Ishikawa (cell line): ENCODE results near the gene RAP1GAP.
A peak's percentile ranks its signal among the peaks of the same experiment; 100 is the strongest.

Source experiments
- CEBPB ChIP-seq: IDR thresholded peaks from 2 replicates; pipeline ENCODE4 v1.6.1; 2012
- CREB1 ChIP-seq: IDR thresholded peaks from 2 replicates; pipeline ENCODE4 v1.6.1; 2012; ENCODE audit warnings: low read depth
- EGR1 ChIP-seq: IDR thresholded peaks from 2 replicates; pipeline ENCODE4 v1.6.1; 2012
- EP300 ChIP-seq: IDR thresholded peaks from 2 replicates; pipeline ENCODE4 v1.6.1; 2012; ENCODE audit warnings: borderline replicate concordance
- FOXM1 ChIP-seq: IDR thresholded peaks from 2 replicates; pipeline ENCODE4 v1.6.1; 2012; ENCODE audit warnings: low read depth, borderline replicate concordance
- MAX ChIP-seq: IDR thresholded peaks from 2 replicates; pipeline ENCODE4 v1.6.1; 2012
- NFIC ChIP-seq: IDR thresholded peaks from 2 replicates; pipeline ENCODE4 v1.6.1; 2012
- RAD21 ChIP-seq: IDR thresholded peaks from 2 replicates; pipeline ENCODE4 v1.6.1; 2012; ENCODE audit warnings: low read depth
- REST ChIP-seq: IDR thresholded peaks from 2 replicates; pipeline ENCODE4 v1.6.1; 2012; ENCODE audit warnings: low read depth, mild to moderate bottlenecking
- TAF1 ChIP-seq: IDR thresholded peaks from 2 replicates; pipeline ENCODE4 v1.6.1; 2012; ENCODE audit warnings: low read depth, mild to moderate bottlenecking
- TCF12 ChIP-seq: IDR thresholded peaks from 2 replicates; pipeline ENCODE4 v1.6.1; 2012; ENCODE audit warnings: low read depth
- TEAD4 ChIP-seq: IDR thresholded peaks from 2 replicates; pipeline ENCODE4 v1.6.1; 2012
- YY1 ChIP-seq: IDR thresholded peaks from 2 replicates; pipeline ENCODE4 v1.6.1; 2012; ENCODE audit warnings: low read depth
- ZBTB7A ChIP-seq: IDR thresholded peaks from 2 replicates; pipeline ENCODE4 v1.6.1; 2012; ENCODE audit warnings: low read depth
- TF ChIP-seq, protein P1 (sequence below): IDR thresholded peaks from 2 replicates; pipeline ENCODE4 v1.6.1; 2012

The RAP1GAP gene

GRCh38 chr1:21633992-21634805 is 35.0 kb downstream of the RAP1GAP start:
- TF ChIP-seq MAX, result peak; percentile 59; the same call in 1 of the 2 replicates
- peak; percentile 77 for TF ChIP-seq FOXM1
- TF ChIP-seq TAF1, result peak; percentile 30; the same call in 1 of the 2 replicates
- no peak for TF ChIP-seq CREB1
- TF ChIP-seq EGR1, result 0 out of 2 replicates have a peak, but pooled peaks have one; percentile 21
- peak; percentile 88 for TF ChIP-seq EP300
- TF ChIP-seq, protein P1, sequence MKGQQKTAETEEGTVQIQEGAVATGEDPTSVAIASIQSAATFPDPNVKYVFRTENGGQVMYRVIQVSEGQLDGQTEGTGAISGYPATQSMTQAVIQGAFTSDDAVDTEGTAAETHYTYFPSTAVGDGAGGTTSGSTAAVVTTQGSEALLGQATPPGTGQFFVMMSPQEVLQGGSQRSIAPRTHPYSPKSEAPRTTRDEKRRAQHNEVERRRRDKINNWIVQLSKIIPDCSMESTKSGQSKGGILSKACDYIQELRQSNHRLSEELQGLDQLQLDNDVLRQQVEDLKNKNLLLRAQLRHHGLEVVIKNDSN, result peak; percentile 73
- peak; percentile 74 for TF ChIP-seq TEAD4
- TF ChIP-seq RAD21, result peak; percentile 23; the same call in 1 of the 2 replicates
- TF ChIP-seq ZBTB7A, result peak; percentile 71
- TF ChIP-seq NFIC, result peak; percentile 90
- no peak; the same call in 1 of the 2 replicates for TF ChIP-seq YY1
- no peak for TF ChIP-seq CEBPB
- peak; percentile 90 for TF ChIP-seq TCF12
- 0 out of 2 replicates have a peak, but pooled peaks have one; percentile 19 for TF ChIP-seq REST

- TF ChIP-seq, protein P1, result no peak
- TF ChIP-seq ZBTB7A (peak; percentile 76), CEBPB (no peak), NFIC (0 out of 2 replicates have a peak, but pooled peaks have one; percentile 16), FOXM1 (no peak), YY1 (no peak), REST (no peak), RAD21 (no peak)
Measured at GRCh38 chr1:21633141-21633755, 35.9 kb downstream of the RAP1GAP start.

- TF ChIP-seq, protein P1, result peak; percentile 40; the same call in 1 of the 2 replicates
- TF ChIP-seq NFIC (peak; percentile 49; the same call in 1 of the 2 replicates), CREB1 (no peak)
Measured at GRCh38 chr1:21631944-21632887, 36.9 kb downstream of the RAP1GAP start.

- TF ChIP-seq CREB1, result no peak
- TF ChIP-seq TEAD4, result peak; percentile 64
Measured at GRCh38 chr1:21630571-21631343, 38.4 kb downstream of the RAP1GAP start.

GRCh38 chr1:21629971-21630370 is 39.2 kb downstream of the RAP1GAP start:
- TF ChIP-seq EGR1 (no peak), ZBTB7A (no peak), EP300 (no peak), TCF12 (no peak), TAF1 (no peak), NFIC (no peak), MAX (no peak), TEAD4 (no peak)
